Activated gamma-delta T cell (primary cell): ENCODE measurements around the gene PRDM2.

Experiments used
- DNase-seq: peaks from one replicate; lab custom pipeline; 2025; lab: John Stamatoyannopoulos, UW

Gene PRDM2

GRCh38 chr1:13836631-13837030 lies 136.6 kb downstream of the PRDM2 start:
- no peak for DNase-seq

DNA sequence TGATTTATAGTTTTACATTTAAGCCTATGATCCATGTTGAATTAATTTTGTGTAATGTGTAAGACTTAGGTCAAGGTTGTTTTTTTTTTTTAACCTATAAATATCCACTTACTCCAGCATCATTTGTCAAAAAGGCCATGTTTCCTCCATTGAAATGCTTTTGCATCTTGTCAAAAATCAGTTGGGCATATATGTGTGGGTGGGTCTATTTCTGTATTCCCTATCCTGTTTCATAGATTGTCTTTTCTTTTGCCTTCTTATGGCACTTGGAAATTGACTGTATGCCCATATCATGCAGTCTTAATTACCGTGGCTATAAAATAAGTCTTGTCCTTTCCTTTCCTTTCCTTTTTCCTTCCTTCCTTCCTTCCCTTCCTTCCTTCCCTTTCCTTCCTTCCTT lies 138.2 kb downstream of the PRDM2 start:
- DNase-seq = no peak

DNA sequence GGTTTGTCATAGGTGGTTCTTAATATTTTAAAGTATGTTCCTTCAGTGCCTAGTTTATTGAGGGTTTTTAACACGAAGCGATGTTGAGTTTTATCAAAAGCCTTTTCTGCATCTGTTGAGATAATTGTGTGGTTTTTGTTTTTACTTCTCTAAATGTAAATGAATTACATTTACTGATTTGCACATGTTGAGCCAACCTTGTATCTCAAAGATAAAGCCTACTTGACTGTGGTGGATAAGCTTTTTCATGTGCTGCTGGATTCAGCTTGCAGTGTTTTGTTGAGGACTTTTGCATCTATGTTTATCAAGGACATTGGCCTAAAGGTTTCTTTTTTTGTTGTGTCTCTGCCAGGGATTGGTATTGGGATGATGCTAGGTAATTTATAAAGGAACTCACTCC lies 142.5 kb downstream of the PRDM2 start:
- DNase-seq = no peak

GRCh38 chr1:13851726-13852125 lies 151.7 kb downstream of the PRDM2 start:
- DNase-seq = no peak

- DNase-seq = no peak
Observed at GRCh38 chr1:13855554-13855953, 155.6 kb downstream of the PRDM2 start.

DNA sequence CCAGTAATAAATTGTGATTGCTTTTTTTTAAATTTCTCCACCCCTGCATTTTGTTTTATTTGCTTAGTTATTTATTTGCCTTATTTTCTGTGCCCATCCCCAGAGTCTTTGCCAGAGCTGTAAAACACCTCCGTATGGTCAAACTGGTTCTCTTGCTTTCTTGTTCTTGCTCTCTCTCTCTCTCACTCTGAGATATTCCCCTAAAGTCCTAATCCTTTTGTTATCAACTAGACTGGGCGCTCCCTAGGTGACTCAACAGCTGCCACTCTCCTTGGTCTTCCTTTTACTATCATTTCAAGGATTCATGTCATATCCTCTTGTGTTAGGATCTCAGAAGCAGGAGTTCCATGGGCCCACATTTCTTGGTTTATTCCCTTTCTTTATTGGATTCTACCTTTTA lies 160.0 kb downstream of the PRDM2 start:
- no peak for DNase-seq

DNA sequence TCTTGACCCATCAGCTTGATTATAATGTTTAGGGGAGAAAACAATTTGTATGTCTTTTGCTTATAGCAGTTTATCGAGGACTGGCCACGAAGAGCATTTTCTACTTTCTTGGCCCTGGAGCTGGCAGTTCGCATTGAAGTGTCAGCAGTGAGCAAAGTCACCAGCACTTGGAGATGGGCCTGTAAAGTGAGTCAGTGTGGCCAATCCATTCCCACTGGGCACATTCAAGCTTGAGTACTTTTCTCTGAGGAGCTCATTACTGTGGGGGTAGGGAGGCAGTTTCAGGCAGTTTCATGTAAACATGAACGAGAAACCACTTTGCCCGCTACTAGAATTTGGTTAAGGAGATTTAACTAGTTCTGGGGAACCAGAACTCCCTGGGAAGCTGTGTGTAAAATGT lies 164.8 kb downstream of the PRDM2 start:
- DNase-seq = no peak

GRCh38 chr1:13865851-13866250 lies 165.9 kb downstream of the PRDM2 start:
- DNase-seq = no peak

DNA sequence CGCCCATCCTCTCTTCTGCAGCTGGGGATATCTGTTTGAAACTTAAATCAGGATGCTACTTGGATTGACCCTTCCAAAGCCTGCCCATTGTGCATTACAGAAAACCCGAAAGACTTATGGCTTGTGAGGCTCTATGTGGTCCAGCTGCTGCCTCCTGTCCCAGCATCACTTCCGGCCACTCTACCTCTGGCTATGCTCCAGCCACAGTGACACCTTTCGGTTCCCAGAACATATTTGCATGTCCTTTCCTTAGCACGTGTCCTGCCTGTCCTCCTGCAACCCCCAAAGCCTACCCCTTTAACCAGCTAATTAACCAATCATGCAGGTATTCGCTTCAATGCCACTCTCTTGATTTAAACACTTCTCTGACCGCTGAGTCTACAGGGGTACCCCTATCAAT lies 167.6 kb downstream of the PRDM2 start:
- no peak for DNase-seq

- no peak for DNase-seq
Observed at GRCh38 chr1:13869172-13869797, 169.3 kb downstream of the PRDM2 start.

DNA sequence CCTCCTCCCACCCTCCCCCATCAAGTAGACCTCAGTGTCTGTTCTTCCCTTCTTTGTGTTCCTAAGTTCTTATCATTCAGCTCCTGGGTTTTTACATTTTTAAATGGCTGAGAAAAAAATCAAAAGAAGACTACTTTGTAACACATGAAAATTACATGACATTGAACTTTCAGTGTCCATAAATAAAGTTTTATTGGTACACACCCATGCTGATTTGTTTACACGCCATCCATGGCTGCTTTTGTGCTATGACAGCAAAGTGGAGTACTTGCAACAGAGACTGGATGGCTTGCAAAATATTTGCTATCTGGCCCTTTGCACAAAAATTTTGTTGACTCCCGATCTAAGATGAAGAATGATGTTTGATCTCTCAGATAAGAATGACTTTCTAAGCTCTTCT lies 171.4 kb downstream of the PRDM2 start:
- DNase-seq = no peak

- no peak for DNase-seq
Observed at GRCh38 chr1:13871886-13872285, 171.9 kb downstream of the PRDM2 start.

DNA sequence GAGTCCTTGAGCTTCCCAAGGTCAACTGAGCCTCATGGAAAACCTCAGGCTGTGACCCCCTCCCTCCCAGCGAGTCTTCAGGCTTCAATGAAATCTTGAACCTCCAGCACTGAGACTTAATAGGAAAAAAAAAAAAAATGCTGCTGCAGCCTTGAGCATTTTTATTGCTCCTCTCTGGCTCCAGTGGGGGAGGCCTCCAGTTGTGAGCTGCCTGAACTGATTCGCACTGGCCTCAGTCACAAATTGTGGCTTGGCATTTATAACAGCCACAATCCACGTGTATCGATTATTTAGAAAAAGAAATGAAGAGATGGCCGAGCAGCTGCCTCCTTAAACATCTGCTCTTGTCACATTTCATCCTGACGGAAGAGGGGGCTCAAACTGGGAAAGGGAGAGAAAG lies 173.0 kb downstream of the PRDM2 start:
- no peak for DNase-seq
